Right lobe of liver (tissue), 6 donors: ENCODE results near the gene ETFRF1. TPM values are rescaled to one million over a fixed set of nuclear protein-coding genes. Genes with fewer than 3 reads are reported as not detected.
A peak's percentile ranks its signal among the peaks of the same experiment; 100 is the strongest.

Experiments
- ATAC-seq, 4 donors: fragments of 200-7000 bp; cut with Tn5 transposase; one replicate each; pipeline ENCODE4 v1.9.1; 2020; ENCODE audit warnings: mild to moderate bottlenecking in 4 of 4, moderate library complexity in 4 of 4
- DNase-seq, 3 donors: peaks; one replicate each; pipeline ENCODE4 v3.0.0-alpha.2; 2020
- H3K27ac ChIP-seq, 3 donors: fragments of 200-600 bp; one replicate each; pipeline ENCODE4 v1.8.0; 2022
- H3K27me3 ChIP-seq, 2 donors: fragments of 200-600 bp; one replicate each; pipeline ENCODE4 v1.8.0; 2022
- H3K36me3 ChIP-seq, 4 donors: fragments of 200-600 bp; sonication (generic) in 1 of 4; one replicate each; pipeline versions ENCODE4 v1.5.1 to v1.8.0; 2017 to 2022; ENCODE audit warnings: control low read depth in 1 of 4
- H3K4me1 ChIP-seq, 4 donors: fragments of 200-600 bp; sonication (generic) in 1 of 4; one replicate each; pipeline versions ENCODE4 v1.5.1 to v1.8.0; 2017 to 2022; ENCODE audit warnings: control low read depth in 1 of 4
- H3K4me3 ChIP-seq, 3 donors: fragments of 200-600 bp; one replicate each; pipeline ENCODE4 v1.8.0; 2022
- H3K9me3 ChIP-seq, 4 donors: fragments of 200-600 bp; sonication (generic) in 1 of 4; one replicate each; pipeline versions ENCODE4 v1.5.1 to v1.8.0; 2017 to 2022; ENCODE audit warnings: control low read depth in 1 of 4
- POLR2A ChIP-seq: fragments of 450-650 bp; IDR thresholded peaks from one replicate; pipeline ENCODE4 v1.6.1; 2017; ENCODE audit warnings: antibody characterized with exemption, mild to moderate bottlenecking
- WGBS: methylation state at CpG from one replicate; pipeline ENCODE4 v1.1.6; 2018; ENCODE audit warnings: low coverage, low lambda C conversion rate; ENCODE audit not compliant: insufficient coverage; ENCODE audit errors: missing lambda C conversion rate; 5-methylcytosine and 5-hydroxymethylcytosine counted together
- intact Hi-C, 2 donors: fragments of 100-400 bp; cut with DNase I; formaldehyde crosslinking; loops; one replicate each; pipeline versions ENCODE4 v1.11.2 to v1.14.1; 2022
- total RNA-seq, 6 experiments: library from RNA; depleted of rRNA in 2 of 6; stranded (reverse); fragments of >200 nt in 2 of 6; fragmentation: NEBNext Ultra II Directional in 3 of 6; extraction: Animal tissue kit (Norgen Biotek cat#: 25700) in 3 of 6; gene quantifications; one replicate each; pipeline versions ENCODE4 v1.1.0 to v1.2.4, GENCODE V29; 2016 to 2023
- TF ChIP-seq, protein P1 (sequence below), 4 donors: fragments of 200-600 bp in 3 of 4; fragments of 450-650 bp in 1 of 4; IDR thresholded peaks; one replicate each; pipeline versions ENCODE4 v1.5.1 to v1.8.0; 2016 to 2022; ENCODE audit warnings: antibody characterized with exemption in 4 of 4, mild to moderate bottlenecking in 2 of 4
- donor health status: DM: no; HTN: yes; CAD: no.
- donor health status: DM: no; HTN: no; CAD: no.
- donor health status: DM: no; HTN: no; CAD: no.
- donor health status: DM: no; HTN: yes; CAD: no.
- donor health status: DM: no; HTN: yes; CAD: no.

The ETFRF1 gene
- total RNA-seq, 6 experiments from 2014 or later, result 29.9 to 50.2 (median 38.2) TPM

GRCh38 chr12:25202137-25202536 is 7.1 kb downstream of the ETFRF1 start:
- DNase-seq (no peak), ATAC-seq (peak in 1 of 4 donors; percentile 17)
- Histone ChIP-seq H3K27ac (no peak overlapping the region), H3K27me3 (no peaks in the 10 kb centered on the region), H3K9me3 (no peaks in the 10 kb centered on the region), H3K4me1 (peaks cover 0 to 12% (median 0%) of the 10 kb centered on the region in 4 donors), H3K36me3 (peaks cover 0 to 3% (median 1%) of the 10 kb centered on the region in 4 donors), H3K4me3 (no peak overlapping the region)
- WGBS, result 72% methylated on average over 2 of the region's 2 CpGs
- TF ChIP-seq, protein P1, sequence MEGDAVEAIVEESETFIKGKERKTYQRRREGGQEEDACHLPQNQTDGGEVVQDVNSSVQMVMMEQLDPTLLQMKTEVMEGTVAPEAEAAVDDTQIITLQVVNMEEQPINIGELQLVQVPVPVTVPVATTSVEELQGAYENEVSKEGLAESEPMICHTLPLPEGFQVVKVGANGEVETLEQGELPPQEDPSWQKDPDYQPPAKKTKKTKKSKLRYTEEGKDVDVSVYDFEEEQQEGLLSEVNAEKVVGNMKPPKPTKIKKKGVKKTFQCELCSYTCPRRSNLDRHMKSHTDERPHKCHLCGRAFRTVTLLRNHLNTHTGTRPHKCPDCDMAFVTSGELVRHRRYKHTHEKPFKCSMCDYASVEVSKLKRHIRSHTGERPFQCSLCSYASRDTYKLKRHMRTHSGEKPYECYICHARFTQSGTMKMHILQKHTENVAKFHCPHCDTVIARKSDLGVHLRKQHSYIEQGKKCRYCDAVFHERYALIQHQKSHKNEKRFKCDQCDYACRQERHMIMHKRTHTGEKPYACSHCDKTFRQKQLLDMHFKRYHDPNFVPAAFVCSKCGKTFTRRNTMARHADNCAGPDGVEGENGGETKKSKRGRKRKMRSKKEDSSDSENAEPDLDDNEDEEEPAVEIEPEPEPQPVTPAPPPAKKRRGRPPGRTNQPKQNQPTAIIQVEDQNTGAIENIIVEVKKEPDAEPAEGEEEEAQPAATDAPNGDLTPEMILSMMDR (IDR thresholded peaks at IDR 0.05), result no peak
- no peak for TF ChIP-seq POLR2A
- intact Hi-C loops, result no loop called here

- Histone ChIP-seq H3K27ac (peak overlapping the region in 2 of 3 donors; percentile 41 to 69), H3K4me1 (peaks cover 0 to 41% (median 6%) of the 10 kb centered on the region in 4 donors), H3K9me3 (no peaks in the 10 kb centered on the region), H3K36me3 (peaks cover 0 to 4% (median 2%) of the 10 kb centered on the region in 4 donors), H3K4me3 (no peak overlapping the region), H3K27me3 (no peaks in the 10 kb centered on the region)
- ATAC-seq (no peak), DNase-seq (no peak)
- intact Hi-C loops, result no loop called here
- WGBS, result 94% methylated on average over 6 of the region's 6 CpGs
- TF ChIP-seq POLR2A, result no peak
- TF ChIP-seq, protein P1 (IDR thresholded peaks at IDR 0.05), result no peak
Measured at GRCh38 chr12:25207411-25207810, 12.4 kb downstream of the ETFRF1 start.

DNA sequence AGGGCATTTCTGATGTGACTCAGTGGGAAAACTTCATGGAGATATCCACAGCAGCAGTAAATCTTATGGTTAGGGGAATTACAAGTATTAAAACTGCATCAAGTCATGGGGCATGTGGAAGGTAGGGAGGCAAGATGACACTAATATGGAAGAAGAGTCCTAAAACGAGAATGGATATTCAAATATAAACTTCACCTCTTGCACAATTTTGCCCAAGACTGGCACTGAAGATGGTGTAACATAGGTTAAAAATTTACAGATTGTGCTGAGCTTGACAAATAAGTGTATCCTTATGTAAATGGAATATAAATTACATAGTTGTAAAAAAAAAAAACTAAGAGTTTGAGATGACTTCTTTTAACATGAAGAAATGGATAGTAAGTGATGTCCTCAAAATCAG is 12.8 kb downstream of the ETFRF1 start:
- H3K27ac ChIP-seq, result peak overlapping the region; percentile 24 to 69 (median 41)
- DNase-seq, result no peak
- no peaks in the 10 kb centered on the region for H3K9me3 ChIP-seq
- 38% methylated on average over 1 of the region's 1 CpG for WGBS
- TF ChIP-seq POLR2A, result no peak
- TF ChIP-seq, protein P1 (IDR thresholded peaks at IDR 0.05), result no peak
- H3K4me3 ChIP-seq, result no peak overlapping the region
- peaks cover 0 to 4% (median 2%) of the 10 kb centered on the region in 4 donors for H3K36me3 ChIP-seq
- peaks cover 0 to 41% (median 6%) of the 10 kb centered on the region in 4 donors for H3K4me1 ChIP-seq
- intact Hi-C loops, result no loop called here
- H3K27me3 ChIP-seq, result no peaks in the 10 kb centered on the region
- ATAC-seq, result peak; percentile 45 to 81 (median 59)

- Histone ChIP-seq H3K4me1 (peaks cover 0 to 41% (median 6%) of the 10 kb centered on the region in 4 donors), H3K36me3 (peaks cover 0 to 4% (median 2%) of the 10 kb centered on the region in 4 donors), H3K27ac (peak overlapping the region; percentile 24 to 69 (median 41)), H3K9me3 (no peaks in the 10 kb centered on the region), H3K27me3 (no peaks in the 10 kb centered on the region), H3K4me3 (no peak overlapping the region)
- no peak for TF ChIP-seq POLR2A
- TF ChIP-seq, protein P1 (IDR thresholded peaks at IDR 0.05), result no peak
- DNase-seq, result peak; percentile 39 to 80 (median 74)
- peak; percentile 94 to 99 (median 97) for ATAC-seq
- intact Hi-C loops, result no loop called here
- 18% methylated on average over 1 of the region's 1 CpG for WGBS
Measured at GRCh38 chr12:25208554-25208953, 13.5 kb downstream of the ETFRF1 start.
